GM12873 (cell line): ENCODE measurements around the gene GNB5.

Experiments
- TF ChIP-seq, protein P1 (sequence below): IDR thresholded peaks from 2 replicates; pipeline ENCODE4 v1.5.1; 2012; ENCODE audit warnings: low read depth, mild to moderate bottlenecking, moderate library complexity, low read length, control low read depth; ENCODE audit not compliant: insufficient read depth; ENCODE audit errors: missing control alignments

GNB5 gene

GRCh38 chr15:52230073-52230472 lies 38.9 kb upstream of the GNB5 start:
- TF ChIP-seq, protein P1, sequence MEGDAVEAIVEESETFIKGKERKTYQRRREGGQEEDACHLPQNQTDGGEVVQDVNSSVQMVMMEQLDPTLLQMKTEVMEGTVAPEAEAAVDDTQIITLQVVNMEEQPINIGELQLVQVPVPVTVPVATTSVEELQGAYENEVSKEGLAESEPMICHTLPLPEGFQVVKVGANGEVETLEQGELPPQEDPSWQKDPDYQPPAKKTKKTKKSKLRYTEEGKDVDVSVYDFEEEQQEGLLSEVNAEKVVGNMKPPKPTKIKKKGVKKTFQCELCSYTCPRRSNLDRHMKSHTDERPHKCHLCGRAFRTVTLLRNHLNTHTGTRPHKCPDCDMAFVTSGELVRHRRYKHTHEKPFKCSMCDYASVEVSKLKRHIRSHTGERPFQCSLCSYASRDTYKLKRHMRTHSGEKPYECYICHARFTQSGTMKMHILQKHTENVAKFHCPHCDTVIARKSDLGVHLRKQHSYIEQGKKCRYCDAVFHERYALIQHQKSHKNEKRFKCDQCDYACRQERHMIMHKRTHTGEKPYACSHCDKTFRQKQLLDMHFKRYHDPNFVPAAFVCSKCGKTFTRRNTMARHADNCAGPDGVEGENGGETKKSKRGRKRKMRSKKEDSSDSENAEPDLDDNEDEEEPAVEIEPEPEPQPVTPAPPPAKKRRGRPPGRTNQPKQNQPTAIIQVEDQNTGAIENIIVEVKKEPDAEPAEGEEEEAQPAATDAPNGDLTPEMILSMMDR = no peak

GRCh38 chr15:52228921-52229320 lies 37.7 kb upstream of the GNB5 start:
- TF ChIP-seq, protein P1 = no peak

- TF ChIP-seq, protein P1 = peak; percentile 90
Measured at GRCh38 chr15:52227456-52227855, 36.3 kb upstream of the GNB5 start.

DNA sequence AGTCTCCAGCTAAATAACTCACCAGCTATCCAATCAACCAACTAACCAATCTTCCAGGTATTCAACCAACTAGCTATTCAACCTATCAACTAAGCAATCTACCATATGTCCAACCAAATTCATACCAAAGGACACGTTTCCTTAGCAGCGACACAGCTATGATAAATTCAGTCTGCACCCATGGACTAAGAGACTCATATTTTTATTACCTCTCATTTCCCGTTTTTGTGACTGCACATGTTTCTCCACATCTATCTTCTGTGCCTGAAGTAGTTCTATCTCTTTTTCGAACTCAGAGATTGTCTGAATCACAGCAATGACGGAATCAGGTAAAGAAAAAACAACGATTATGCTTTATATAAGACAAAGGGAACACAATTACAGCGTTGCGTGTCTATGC lies 34.0 kb upstream of the GNB5 start:
- TF ChIP-seq, protein P1 = no peak

DNA sequence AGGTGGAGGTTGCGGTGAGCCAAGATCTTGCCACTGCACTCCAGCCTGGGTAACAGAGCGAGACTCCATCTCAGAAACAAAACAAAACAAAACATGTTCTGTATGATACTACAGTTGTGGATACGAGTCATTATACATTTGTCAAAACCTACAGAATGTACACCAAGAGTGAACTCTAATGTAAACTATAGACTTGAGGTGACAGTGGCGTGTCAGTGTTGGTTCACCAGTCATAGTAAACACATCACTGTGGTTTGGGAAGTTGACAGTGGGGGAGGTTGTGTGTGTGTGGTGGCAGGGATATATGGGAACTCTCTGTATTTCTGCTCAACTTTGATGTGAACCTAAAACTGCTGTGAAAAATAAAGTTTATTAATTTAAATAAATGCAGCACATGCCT lies 33.0 kb upstream of the GNB5 start:
- TF ChIP-seq, protein P1 = no peak

DNA sequence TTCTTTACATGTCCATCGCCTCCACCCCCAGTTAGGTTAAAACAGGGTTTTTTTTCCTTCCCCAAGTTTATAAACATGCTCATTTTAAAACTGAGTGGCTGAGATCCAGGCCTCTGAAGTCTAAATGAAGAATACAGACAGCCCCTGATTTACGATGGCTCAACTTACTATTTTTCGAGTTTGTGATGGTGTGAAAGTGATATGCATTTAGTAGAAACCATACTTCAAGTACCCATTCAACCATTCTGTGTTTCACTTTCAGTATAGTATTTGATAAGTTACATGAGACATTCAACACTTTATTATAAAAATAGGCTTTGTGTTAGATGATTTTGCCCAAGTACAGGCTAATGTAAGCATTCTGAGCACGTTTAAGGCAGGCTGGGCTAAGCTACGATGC lies 30.5 kb upstream of the GNB5 start:
- TF ChIP-seq, protein P1 = no peak

- TF ChIP-seq, protein P1 = no peak
Measured at GRCh38 chr15:52220937-52221660, 29.9 kb upstream of the GNB5 start.
